Stimulated activated naive CD8-positive, alpha-beta T cell treated with anti-CD3 and anti-CD28 coated beads, Interleukin-15, amount 100 ng/mL, for 72 hours (primary cell): ENCODE data around the gene PTCH2.

ENCODE experiments used
- ATAC-seq: fragments of 150-1000 bp; cut with Tn5 transposase; 2 replicates; pipeline ENCODE4 v1.10.0; 2021; ENCODE audit warnings: mild to moderate bottlenecking, moderate library complexity
- DNase-seq, 2 donors: peaks; one replicate each; pipeline ENCODE4 v3.0.0; 2021 to 2022
- H3K27ac Mint-ChIP-seq, 2 donors: one replicate each; pipeline ENCODE4 v1.8.0; 2022; ENCODE audit warnings: mild to moderate bottlenecking in 2 of 2, mixed read lengths in 2 of 2, moderate library complexity in 2 of 2
- H3K27me3 Mint-ChIP-seq: one replicate; pipeline ENCODE4 v1.8.0; 2022; ENCODE audit warnings: mixed read lengths
- H3K4me1 Mint-ChIP-seq: one replicate; pipeline ENCODE4 v1.8.0; 2022; ENCODE audit warnings: mild to moderate bottlenecking, mixed read lengths
- H3K4me3 Mint-ChIP-seq, 2 donors: one replicate each; pipeline ENCODE4 v1.8.0; 2022; ENCODE audit warnings: mild to moderate bottlenecking in 2 of 2, mixed read lengths in 2 of 2, moderate library complexity in 1 of 2
- H3K9me3 Mint-ChIP-seq, 2 donors: one replicate each; pipeline ENCODE4 v1.8.0; 2022; ENCODE audit warnings: mixed read lengths in 2 of 2

PTCH2 gene

DNA sequence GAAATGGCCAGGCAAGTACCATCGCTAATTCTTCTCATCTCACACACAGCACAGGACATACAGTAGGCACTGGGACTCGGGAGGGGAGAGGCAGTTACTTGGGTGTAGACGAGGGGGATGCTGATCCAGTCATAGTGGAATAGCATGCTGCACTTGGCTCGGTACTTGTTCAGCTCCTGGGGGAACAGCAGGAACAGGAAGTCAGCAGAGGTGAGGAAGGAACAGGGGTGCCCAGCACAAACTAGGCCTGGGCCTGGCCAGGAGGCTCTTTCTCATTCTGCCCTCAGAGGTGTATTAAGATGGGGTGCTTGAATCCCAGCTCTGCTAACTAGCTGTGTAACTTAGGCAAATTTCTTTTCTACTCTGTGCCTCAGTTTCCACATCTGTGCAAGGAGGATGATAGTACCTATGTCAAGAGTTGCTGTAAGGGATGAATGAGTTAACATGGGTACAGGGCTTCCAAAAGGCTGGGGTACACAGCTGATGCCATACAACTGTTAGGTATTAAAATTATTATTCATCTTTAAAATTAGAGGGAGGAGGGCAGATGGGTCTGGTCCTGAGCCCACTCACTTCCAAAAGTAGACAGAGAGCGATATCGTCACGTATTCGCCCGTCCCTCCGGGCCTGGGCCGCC lies 57.4 kb downstream of the PTCH2 start:
- peak; percentile 6 for ATAC-seq
- peaks cover 44% of the 10 kb centered on the region for H3K4me1 Mint-ChIP-seq
- no peaks in the 10 kb centered on the region for H3K27me3 Mint-ChIP-seq
- H3K4me3 Mint-ChIP-seq: peak overlapping the region; percentile 78 to 88
- peak overlapping the region; percentile 57 to 71 for H3K27ac Mint-ChIP-seq
- DNase-seq: no peak
- no peaks in the 10 kb centered on the region for H3K9me3 Mint-ChIP-seq

DNA sequence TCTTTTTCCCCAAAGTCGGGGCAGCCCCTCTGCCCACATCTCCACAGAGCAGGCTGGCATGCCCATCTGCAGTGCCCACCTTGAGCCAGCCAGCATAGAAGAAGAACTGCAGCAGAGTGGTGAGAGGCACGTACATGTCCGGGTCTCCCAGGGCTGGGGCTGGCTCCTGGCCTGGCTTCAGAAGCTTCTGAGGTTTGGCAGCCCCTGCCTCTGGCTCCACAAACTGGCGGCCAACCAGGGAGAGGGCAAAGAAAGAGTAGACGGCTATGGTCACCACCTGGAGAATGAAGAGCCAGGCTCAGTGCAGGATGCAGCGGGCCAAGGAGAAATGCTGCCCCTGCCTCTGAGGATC lies 58.0 kb downstream of the PTCH2 start:
- no peak for ATAC-seq
- peak overlapping the region; percentile 78 to 88 for H3K4me3 Mint-ChIP-seq

DNA sequence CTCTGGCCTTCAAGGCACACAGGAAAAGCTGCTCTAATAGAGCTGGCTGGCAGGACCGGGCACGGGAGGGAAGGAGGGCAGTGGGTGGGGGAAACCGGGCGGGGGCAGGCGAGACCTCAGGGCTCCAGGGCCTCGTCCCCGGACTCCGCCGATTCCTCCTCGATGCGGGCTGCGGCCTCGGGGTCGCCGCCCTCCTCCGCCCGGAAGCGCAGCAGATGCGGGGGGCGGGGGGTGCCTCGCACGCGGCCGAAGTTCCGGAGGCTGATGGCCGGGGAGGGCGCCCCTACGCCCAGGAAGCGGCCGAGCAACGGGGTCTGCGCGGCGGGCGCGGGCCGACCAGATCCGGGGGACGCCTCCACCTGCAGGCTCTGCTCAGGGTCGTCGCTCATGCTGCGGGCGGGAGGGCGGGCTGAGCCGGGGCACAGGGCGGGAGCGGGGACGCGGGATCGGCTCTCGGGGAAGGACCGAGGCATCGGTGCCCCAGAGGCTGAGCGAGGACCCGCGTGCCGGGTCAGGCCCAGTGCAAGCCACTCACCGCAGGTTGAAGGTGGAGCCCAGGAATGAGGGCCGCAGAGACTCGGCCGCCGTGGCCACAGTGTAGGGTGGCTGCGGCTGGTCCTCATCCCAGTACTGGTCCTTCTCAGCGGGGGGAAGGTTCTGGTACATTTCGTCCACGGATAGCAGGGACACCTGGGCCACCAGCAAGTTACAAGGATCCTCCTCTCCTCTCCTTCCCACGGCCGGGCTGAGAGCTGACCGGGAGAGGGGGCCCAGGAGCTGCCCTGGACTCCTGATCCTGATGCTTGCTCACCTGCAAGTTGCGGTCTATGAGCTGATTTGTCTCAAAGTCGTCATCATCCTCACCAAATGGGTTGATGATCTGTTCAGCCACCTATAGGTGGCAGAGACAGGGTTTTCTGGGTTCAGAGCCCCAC lies 58.7 kb downstream of the PTCH2 start:
- Mint-ChIP-seq H3K4me1 (peaks cover 54% of the 10 kb centered on the region), H3K4me3 (peak overlapping the region; percentile 83 to 88), H3K27me3 (no peaks in the 10 kb centered on the region), H3K9me3 (no peaks in the 10 kb centered on the region), H3K27ac (peak overlapping the region; percentile 88 to 89)
- DNase-seq (peak in 1 of 2 donors; percentile 49), ATAC-seq (peak; percentile 55)

More for the DNA sequence above, 58.0 kb downstream of the PTCH2 start:
- no peaks in the 10 kb centered on the region for H3K27me3 Mint-ChIP-seq
- H3K9me3 Mint-ChIP-seq: no peaks in the 10 kb centered on the region
- peaks cover 47% of the 10 kb centered on the region for H3K4me1 Mint-ChIP-seq
- peak overlapping the region; percentile 88 to 89 for H3K27ac Mint-ChIP-seq
- no peak for DNase-seq

GRCh38 chr1:44783697-44784093 lies 59.4 kb downstream of the PTCH2 start:
- Mint-ChIP-seq H3K27ac (peak overlapping the region; percentile 78 to 80), H3K4me3 (peak overlapping the region; percentile 83 to 88), H3K4me1 (peaks cover 60% of the 10 kb centered on the region), H3K27me3 (no peaks in the 10 kb centered on the region), H3K9me3 (no peaks in the 10 kb centered on the region)
- peak; percentile 1 for ATAC-seq
- no peak for DNase-seq

DNA sequence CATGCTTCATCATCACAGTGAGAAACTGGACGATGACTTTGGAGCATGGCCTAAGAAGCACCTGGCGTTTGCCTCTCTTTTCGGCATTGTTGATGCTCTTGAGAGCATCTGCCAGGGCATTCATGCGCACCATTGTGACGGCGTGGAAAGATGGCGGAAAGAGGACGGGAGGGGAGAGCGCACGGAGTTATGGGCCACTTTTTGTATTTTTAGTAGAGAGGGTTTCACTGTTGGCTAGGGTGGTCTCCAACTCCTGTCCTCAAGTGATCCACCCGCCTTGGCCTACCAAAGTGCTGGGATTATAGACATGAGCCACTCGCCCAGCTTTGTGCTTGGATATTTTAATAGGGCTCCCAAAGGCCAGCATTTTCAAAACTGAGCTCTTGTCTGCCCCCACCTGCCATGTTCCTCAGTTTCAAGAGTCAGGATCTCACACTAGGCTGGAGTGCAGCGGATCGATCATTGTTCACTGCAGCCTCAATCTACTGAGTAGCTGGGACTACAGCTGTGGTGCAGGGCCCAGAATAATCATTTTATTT lies 62.4 kb downstream of the PTCH2 start:
- DNase-seq (no peak), ATAC-seq (no peak)
- Mint-ChIP-seq H3K9me3 (no peaks in the 10 kb centered on the region), H3K27ac (no peak overlapping the region), H3K27me3 (no peaks in the 10 kb centered on the region), H3K4me3 (no peak overlapping the region), H3K4me1 (peaks cover 71% of the 10 kb centered on the region)

- Mint-ChIP-seq H3K9me3 (no peaks in the 10 kb centered on the region), H3K27me3 (no peaks in the 10 kb centered on the region), H3K4me3 (peak overlapping the region; percentile 52 to 64), H3K4me1 (peaks cover 68% of the 10 kb centered on the region), H3K27ac (peak overlapping the region in 1 of 2 donors; percentile 19)
- DNase-seq: no peak
- no peak for ATAC-seq
Observed at GRCh38 chr1:44778705-44779576, 64.1 kb downstream of the PTCH2 start.

DNA sequence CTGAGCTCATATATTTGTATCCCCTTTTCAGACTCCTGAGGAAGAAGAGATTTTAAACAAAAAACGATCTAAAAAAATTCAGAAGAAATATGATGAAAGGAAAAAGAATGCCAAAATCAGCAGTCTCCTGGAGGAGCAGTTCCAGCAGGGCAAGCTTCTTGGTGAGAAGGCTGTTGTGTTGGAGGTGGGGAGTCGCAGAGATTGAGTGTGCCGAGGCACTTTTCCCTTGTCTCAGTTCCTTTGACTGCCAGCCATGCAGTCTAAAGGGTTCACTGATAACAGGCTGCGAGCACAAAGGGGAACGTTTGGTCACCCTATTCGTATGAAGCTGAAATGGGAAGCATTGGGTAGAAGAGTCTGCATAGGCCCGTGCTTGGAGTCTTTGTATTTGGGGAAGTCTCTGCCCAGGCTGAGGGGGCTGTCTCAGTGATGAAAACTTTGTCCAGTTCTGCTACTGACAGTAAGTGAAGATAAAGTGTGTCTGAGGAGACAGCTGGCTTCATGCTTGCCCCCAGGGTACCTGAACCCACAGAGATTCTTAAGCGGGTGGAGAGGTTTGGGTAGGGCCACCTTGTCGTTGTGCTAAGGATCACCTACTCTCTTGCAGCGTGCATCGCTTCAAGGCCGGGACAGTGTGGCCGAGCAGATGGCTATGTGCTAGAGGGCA lies 65.0 kb downstream of the PTCH2 start:
- H3K4me3 Mint-ChIP-seq: peak overlapping the region; percentile 86 to 92
- no peaks in the 10 kb centered on the region for H3K27me3 Mint-ChIP-seq
- peaks cover 65% of the 10 kb centered on the region for H3K4me1 Mint-ChIP-seq
- no peaks in the 10 kb centered on the region for H3K9me3 Mint-ChIP-seq
- ATAC-seq (no peak), DNase-seq (no peak)
- H3K27ac Mint-ChIP-seq: peak overlapping the region; percentile 67 to 99

DNA sequence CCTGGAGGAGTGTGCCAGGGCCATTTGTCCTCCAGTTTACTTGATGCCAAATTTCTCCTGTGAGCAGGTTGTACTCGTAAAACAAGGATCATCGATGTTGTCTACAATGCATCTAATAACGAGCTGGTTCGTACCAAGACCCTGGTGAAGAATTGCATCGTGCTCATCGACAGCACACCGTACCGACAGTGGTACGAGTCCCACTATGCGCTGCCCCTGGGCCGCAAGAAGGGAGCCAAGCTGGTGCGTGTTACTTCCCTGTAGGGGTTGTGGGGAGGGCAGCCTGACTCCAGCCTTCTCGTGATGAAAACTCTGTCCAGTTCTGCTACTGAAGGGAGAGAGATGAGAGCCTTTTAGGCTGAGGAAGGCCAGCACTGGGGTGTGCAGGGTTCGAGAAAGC lies 65.5 kb downstream of the PTCH2 start:
- Mint-ChIP-seq H3K4me3 (peak overlapping the region; percentile 86 to 92), H3K4me1 (peaks cover 66% of the 10 kb centered on the region), H3K27ac (peak overlapping the region; percentile 67 to 99), H3K27me3 (no peaks in the 10 kb centered on the region), H3K9me3 (no peaks in the 10 kb centered on the region)
- no peak for DNase-seq
- ATAC-seq: no peak

DNA sequence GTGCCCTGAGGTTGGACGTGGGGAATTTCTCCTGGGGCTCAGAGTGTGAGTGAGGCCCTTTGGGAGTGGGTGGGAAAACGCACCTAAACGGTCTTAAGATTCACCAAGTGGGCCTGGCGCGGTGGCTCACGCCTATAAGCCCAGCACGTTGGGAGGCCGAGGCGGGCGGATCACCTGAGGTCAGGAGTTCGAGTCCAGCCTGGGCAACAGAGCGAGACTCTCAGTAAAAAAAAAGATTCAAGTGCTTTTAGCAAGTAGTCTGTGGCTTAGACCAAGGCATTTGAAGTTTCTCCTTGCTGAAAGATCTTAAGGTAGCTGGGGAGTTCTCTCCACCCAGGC lies 66.4 kb downstream of the PTCH2 start:
- DNase-seq (no peak), ATAC-seq (no peak)
- Mint-ChIP-seq H3K9me3 (no peaks in the 10 kb centered on the region), H3K4me1 (peaks cover 67% of the 10 kb centered on the region), H3K27me3 (no peaks in the 10 kb centered on the region), H3K4me3 (peak overlapping the region; percentile 86 to 92), H3K27ac (peak overlapping the region; percentile 97 to 99)

DNA sequence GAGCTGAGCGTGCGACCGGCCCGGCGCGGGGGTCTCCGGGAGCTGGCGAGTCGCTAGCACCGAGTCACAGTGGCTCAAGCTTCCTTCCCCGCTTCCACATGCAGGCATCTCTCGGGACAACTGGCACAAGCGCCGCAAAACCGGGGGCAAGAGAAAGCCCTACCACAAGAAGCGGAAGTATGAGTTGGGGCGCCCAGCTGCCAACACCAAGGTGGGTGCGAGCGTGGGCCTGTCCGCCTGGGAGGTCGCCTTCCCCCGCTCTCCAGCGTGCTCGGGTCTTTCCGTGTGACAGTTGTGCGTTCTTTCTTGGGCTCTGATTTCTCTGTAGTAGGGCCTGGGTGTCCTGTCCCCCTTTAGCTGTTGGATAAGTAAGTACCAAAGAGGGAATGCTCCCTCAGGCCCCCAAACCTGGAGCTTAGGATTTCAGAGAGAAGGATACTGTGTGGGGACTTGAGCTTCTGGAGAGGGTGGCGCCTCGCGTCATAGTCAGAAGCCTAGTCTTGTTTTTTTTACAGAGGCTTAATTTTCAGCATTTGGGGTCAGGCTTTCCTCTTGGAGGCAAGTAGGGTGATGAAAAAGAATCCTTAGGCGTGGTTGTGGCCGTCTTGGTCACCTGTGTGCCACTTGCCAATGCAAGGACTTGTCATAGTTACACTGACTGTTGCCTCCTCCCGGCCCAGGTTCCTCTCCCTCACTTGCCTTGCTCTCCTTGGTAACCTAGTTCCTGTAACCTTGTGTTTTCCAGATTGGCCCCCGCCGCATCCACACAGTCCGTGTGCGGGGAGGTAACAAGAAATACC lies 66.9 kb downstream of the PTCH2 start:
- Mint-ChIP-seq H3K4me3 (peak overlapping the region; percentile 86 to 92), H3K9me3 (no peaks in the 10 kb centered on the region), H3K27me3 (no peaks in the 10 kb centered on the region), H3K27ac (peak overlapping the region; percentile 97 to 99), H3K4me1 (peaks cover 67% of the 10 kb centered on the region)
- ATAC-seq: peak; percentile 46
- peak in 1 of 2 donors; percentile 40 for DNase-seq

DNA sequence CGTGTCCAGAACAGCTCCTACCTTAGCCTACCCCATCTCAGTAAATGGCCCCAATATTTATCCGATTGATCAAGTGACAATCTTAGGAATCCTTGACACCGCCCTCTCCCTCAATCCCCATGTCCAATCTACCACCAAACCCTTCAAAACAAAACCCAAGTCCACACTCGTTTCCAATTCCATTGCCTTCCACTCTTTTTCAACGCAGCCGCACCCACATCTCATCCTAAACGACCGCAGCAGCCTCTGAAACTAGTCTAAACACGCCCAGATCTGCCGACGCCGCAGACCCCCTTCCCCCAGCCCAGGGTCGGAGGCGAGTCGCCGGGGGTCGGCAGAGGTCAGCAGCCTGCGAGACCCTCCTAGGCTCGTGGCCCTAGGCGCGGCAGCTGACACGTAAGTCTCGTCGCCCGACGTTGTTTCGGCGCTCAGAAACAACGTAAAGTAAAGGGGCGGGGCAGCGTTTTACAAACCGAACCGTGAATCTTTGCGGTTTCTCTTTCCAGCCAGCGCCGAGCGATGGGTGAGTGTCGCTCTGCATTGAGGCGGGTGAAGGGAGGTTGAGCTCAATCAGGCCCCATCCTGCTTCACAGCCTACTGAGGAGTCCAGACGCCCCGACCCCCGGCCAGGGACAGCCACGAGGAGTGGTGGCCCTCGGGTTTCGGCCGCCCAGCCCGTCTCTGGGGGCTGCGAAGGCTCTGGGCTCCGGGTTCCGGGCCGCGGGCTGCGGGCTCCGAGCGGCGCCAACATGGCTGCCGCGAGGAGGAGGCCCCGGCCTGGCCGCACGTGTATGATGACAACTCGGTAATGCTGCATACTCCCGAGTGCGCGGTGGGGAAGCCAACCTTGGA lies 67.7 kb downstream of the PTCH2 start, which contains the start of gene RPS8:
TSS of gene RPS8 (plus strand) at position 463 of the 852 bp plus-strand sequence. CDS start at position 520, 57 bp downstream.
- Mint-ChIP-seq H3K4me3 (peak within 1 kb of the TSS; percentile 86 to 92), H3K27me3 (no peaks in the 10 kb centered on the region), H3K9me3 (no peaks in the 10 kb centered on the region), H3K27ac (peak within 1 kb of the TSS; percentile 97 to 99), H3K4me1 (peaks cover 60% of the 10 kb centered on the region)
- DNase-seq (peak; percentile 85 to 90), ATAC-seq (peak; percentile 87)
